Gastrocnemius medialis (tissue), 4 donors: ENCODE results near the gene TRIM44.

Source experiments
- CTCF ChIP-seq, 5 experiments: fragments of 450-650 bp in 3 of 5; fragments of 200-600 bp in 2 of 5; sonication (generic) in 2 of 5; IDR thresholded peaks in 4 of 5; conservative IDR thresholded peaks in 1 of 5; 1 replicate in 4 of 5; 2 replicates in 1 of 5; pipeline ENCODE4 v1.5.1; 2016 to 2019; ENCODE audit warnings: antibody characterized with exemption in 5 of 5, mild to moderate bottlenecking in 3 of 5, moderate library complexity in 3 of 5
- POLR2A ChIP-seq, 2 donors: fragments of 450-650 bp; IDR thresholded peaks; one replicate each; pipeline ENCODE4 v1.6.1; 2017; ENCODE audit warnings: antibody characterized with exemption in 2 of 2, mild to moderate bottlenecking in 2 of 2, moderate library complexity in 2 of 2

- TF ChIP-seq POLR2A (IDR thresholded peaks at IDR 0.05) (no peak), CTCF (IDR thresholded peaks at IDR 0.05 in 4 of 5, conservative IDR thresholded peaks at IDR 0.05 in 1 of 5) (no peak)
These were observed 88.5 kb downstream of the TRIM44 start for GRCh38 chr11:35750981-35751663.
